Duodenal mucosa (tissue), 2 donors: ENCODE data around the gene NIPA2.

Source experiments
- H3K27ac ChIP-seq: one replicate; pipeline ENCODE4 v1.7.0; 2013; ENCODE audit warnings: low read depth, low read length
- H3K27me3 ChIP-seq, 2 donors: one replicate each; pipeline ENCODE4 v1.7.0; 2013; ENCODE audit warnings: low read length in 2 of 2, control low read depth in 1 of 2; ENCODE audit not compliant: insufficient read depth in 2 of 2, control insufficient read depth in 1 of 2
- H3K36me3 ChIP-seq, 2 donors: one replicate each; pipeline ENCODE4 v1.7.0; 2013; ENCODE audit warnings: low read length in 2 of 2, control low read depth in 1 of 2; ENCODE audit not compliant: insufficient read depth in 2 of 2, control insufficient read depth in 1 of 2
- H3K4me1 ChIP-seq, 2 donors: one replicate each; pipeline ENCODE4 v1.7.0; 2013; ENCODE audit warnings: low read length in 2 of 2, control low read depth in 1 of 2; ENCODE audit not compliant: insufficient read depth in 2 of 2, control insufficient read depth in 1 of 2
- H3K4me3 ChIP-seq, 2 donors: one replicate each; pipeline ENCODE4 v1.7.0; 2013; ENCODE audit warnings: low read length in 2 of 2, low read depth in 1 of 2
- H3K9ac ChIP-seq, 2 donors: one replicate each; pipeline ENCODE4 v1.7.0; 2013; ENCODE audit warnings: low read length in 2 of 2, low read depth in 1 of 2
- H3K9me3 ChIP-seq, 2 donors: one replicate each; pipeline ENCODE4 v1.7.0; 2013; ENCODE audit warnings: low read length in 2 of 2, control low read depth in 1 of 2; ENCODE audit not compliant: control insufficient read depth in 1 of 2

Gene NIPA2

DNA sequence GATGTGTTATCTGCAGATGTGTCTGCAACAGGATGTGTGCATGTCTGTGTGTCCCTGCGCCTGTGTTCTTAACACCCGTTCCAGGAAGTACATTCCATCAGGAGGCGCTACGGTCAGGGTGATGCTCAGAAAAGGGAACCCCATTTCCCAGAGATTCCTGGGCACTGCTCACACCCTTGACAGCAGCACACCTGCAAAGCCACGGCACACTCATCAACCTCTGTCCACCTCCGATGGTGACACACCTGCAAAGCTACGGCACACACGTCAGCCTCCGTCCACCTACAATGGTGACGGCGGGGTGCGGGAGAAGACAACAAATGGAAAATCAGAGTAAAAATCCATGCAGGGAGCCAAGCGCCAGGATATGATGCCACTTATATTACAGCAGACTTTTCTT is 55.4 kb downstream of the NIPA2 start:
- Histone ChIP-seq H3K27me3 (no peaks in the 10 kb centered on the region), H3K36me3 (peaks cover 24 to 40% of the 10 kb centered on the region in 2 donors), H3K4me3 (no peak overlapping the region)

DNA sequence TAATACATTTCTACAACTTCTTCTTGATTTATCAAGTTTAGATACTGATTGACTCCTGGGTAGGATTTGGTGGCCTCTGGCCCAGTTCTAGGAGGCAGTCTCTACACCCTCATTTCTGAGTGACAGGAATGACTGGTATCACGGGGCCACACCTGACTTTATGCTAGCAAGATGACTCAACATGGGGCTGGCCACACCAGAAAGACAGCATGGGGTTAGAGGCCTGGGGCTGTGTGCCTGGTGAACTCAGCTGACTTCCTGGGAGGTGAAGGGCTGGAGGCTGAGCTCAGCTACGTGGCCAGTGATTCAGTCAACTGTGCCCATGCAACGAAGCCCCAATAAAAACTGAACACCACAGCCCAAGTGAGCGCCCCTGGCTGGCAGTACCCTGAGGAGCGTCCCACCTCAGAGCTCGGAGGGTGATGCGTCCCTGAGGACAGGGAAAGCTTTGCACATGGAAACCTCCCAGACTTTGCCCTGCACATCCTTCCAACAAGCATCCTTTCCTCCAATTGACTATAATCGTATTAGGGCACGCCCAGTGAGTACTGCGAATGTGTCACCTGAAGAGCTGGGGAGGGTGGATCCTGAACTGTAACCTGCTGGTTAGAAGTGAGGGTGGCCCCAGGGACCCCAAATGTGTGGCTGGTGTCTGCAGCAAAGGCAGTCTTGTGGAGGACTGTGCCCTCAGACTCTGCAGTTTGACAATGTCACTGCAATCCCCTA is 57.2 kb downstream of the NIPA2 start:
- H3K27ac ChIP-seq = no peak overlapping the region
- no peaks in the 10 kb centered on the region for H3K27me3 ChIP-seq
- H3K36me3 ChIP-seq = peaks cover 28 to 51% of the 10 kb centered on the region in 2 donors
- H3K4me3 ChIP-seq = no peak overlapping the region
- no peak overlapping the region for H3K9ac ChIP-seq
- H3K9me3 ChIP-seq = no peaks in the 10 kb centered on the region
- H3K4me1 ChIP-seq = no peaks in the 10 kb centered on the region

More for the DNA sequence above, 55.4 kb downstream of the NIPA2 start:
- no peaks in the 10 kb centered on the region for H3K4me1 ChIP-seq
- H3K27ac ChIP-seq = no peak overlapping the region
- no peaks in the 10 kb centered on the region for H3K9me3 ChIP-seq
- no peak overlapping the region for H3K9ac ChIP-seq

DNA sequence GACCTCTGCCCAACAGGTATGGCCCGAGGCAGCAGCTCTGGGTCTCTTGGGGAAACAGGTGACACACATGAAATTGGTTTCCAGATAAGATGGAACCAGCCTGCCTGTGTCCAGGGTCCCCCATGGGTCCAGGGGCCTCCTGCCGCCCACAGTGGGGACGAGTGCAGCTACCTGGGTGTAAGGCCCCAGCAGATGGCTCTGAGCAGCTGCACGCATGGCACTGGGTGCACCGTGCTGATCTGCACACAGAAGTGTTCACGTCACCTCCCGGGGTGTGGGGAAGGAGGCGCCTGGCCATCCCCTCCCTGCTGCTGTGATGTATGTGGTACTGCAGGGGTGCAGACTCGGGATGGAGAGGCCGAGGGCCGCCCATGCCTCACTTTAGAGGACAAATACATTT is 63.6 kb downstream of the NIPA2 start:
- peaks cover 19 to 50% of the 10 kb centered on the region in 2 donors for H3K36me3 ChIP-seq
- no peaks in the 10 kb centered on the region for H3K9me3 ChIP-seq
- H3K27me3 ChIP-seq = no peaks in the 10 kb centered on the region
- H3K4me1 ChIP-seq = peaks cover 0 to 3% of the 10 kb centered on the region in 2 donors
- H3K4me3 ChIP-seq = no peak overlapping the region
- no peak overlapping the region for H3K27ac ChIP-seq
- no peak overlapping the region for H3K9ac ChIP-seq

DNA sequence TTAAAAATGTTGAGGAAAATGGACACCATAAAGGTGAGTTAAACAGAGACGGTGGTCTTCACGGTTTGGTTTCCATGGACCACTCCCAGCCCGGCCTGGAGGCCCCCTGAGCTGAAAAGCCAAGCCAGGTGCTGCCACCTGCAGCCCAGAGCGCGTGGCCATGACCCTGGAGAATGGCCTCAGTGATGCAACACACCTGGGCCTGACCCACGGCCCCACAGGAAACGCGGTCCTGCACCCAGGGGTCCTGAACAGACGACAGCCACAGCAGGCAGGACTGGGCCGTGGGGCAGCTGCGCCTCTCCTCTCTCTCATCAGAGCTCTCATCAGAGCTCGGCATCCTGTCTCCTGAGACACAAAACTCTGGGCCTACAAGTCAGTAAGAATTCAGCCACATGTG is 64.1 kb downstream of the NIPA2 start:
- Histone ChIP-seq H3K9ac (no peak overlapping the region), H3K4me1 (peaks cover 0 to 3% of the 10 kb centered on the region in 2 donors), H3K36me3 (peaks cover 25 to 54% of the 10 kb centered on the region in 2 donors), H3K27ac (no peak overlapping the region), H3K4me3 (no peak overlapping the region), H3K27me3 (no peaks in the 10 kb centered on the region), H3K9me3 (no peaks in the 10 kb centered on the region)

DNA sequence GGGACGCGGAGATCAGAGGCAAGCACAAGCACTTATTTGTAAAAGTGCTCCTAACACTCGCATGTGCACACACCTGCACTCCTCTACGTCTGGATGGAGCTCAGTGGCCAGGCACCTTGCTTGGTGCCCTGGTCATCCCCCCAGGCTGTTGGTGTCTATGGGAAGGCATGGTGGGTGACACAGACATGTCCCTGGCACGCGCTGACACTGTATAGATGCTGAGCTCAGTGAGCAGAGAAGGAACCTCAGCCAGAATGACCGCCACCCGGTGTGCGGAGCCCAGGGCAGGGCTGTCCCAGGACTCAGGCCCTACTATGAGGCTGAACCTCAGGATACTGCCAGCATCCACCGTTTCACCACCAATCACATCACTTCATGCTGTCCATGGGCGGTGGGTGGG is 64.5 kb downstream of the NIPA2 start:
- H3K36me3 ChIP-seq = peaks cover 28 to 55% of the 10 kb centered on the region in 2 donors
- H3K27me3 ChIP-seq = no peaks in the 10 kb centered on the region
- no peak overlapping the region for H3K27ac ChIP-seq
- no peaks in the 10 kb centered on the region for H3K9me3 ChIP-seq
- no peak overlapping the region for H3K4me3 ChIP-seq
- H3K4me1 ChIP-seq = peaks cover 0 to 3% of the 10 kb centered on the region in 2 donors
- H3K9ac ChIP-seq = no peak overlapping the region

DNA sequence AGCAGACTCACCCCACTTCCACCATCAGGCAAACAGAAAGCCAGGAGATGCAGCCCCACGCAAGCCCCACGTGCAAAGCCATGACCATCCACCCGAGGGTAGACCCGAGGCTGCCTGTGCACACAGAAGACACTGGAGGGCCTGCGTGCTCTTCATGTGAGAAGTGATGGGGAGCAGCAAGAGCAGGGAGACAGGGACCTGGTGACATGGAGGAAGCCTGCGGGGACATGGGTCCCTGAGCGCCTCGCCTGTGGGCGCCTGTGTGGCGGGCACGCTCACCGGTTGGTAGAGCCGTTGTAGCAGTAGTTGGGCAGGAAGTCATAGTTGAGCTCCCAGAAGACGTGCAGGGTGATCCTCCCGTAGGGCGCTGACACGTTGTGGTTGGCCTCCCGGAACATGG is 65.0 kb downstream of the NIPA2 start:
- Histone ChIP-seq H3K27me3 (no peaks in the 10 kb centered on the region), H3K36me3 (peaks cover 28 to 58% of the 10 kb centered on the region in 2 donors), H3K9ac (no peak overlapping the region), H3K9me3 (no peaks in the 10 kb centered on the region), H3K4me3 (no peak overlapping the region), H3K4me1 (peaks cover 0 to 3% of the 10 kb centered on the region in 2 donors), H3K27ac (no peak overlapping the region)

DNA sequence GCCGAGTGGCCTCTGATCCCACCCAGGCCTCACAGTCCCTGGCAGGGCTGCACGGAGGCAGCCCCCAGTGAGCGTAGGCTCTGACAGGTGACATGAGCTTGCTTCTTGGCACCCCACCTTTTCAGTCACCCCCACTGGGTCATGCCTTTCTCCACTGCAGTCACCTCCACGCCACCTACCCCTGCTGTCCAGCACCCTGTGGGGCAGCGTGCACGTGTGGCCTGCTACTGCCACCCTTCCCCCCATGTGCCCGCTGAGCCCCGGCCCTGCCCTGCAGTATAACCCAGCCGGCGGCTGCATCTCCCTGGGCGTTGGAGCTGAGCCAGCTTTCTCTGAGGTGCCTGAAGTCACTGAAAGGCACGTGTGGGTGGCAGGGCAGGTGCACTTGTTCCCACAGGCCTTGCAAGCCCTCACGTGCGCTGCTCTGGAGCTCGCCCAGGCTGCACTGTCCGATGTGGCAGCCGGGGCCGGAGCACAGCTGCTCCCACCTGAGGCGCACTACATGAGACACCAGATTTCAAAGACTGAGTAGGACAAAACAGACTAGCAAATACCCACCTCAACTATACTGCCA is 65.6 kb downstream of the NIPA2 start:
- H3K36me3 ChIP-seq = peaks cover 28 to 64% of the 10 kb centered on the region in 2 donors
- H3K4me3 ChIP-seq = no peak overlapping the region

DNA sequence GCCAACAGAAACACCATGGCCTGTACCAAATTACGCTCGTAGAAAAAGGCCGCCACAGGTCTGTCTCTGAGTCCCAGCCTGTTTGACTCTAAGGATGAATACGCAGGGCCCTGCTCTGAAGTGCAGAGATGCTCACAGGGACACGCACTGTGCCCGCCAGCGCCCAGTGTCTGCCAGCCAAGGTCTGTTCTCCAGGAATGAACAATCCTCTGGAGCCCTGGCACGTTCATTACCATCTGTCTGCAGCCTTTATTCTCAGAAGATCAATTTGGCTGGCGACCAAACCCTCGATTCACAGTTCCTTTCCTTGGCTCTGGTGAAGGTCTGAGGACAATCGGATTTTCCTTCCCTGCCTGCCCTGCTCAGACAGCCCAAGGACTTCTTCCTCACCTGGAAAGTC is 66.3 kb downstream of the NIPA2 start:
- Histone ChIP-seq H3K27ac (no peak overlapping the region), H3K36me3 (peaks cover 28 to 63% of the 10 kb centered on the region in 2 donors)

More for the DNA sequence above, 65.6 kb downstream of the NIPA2 start:
- H3K27ac ChIP-seq = no peak overlapping the region
- H3K27me3 ChIP-seq = no peaks in the 10 kb centered on the region
- H3K9me3 ChIP-seq = no peaks in the 10 kb centered on the region
- H3K9ac ChIP-seq = no peak overlapping the region
- H3K4me1 ChIP-seq = peaks cover 0 to 3% of the 10 kb centered on the region in 2 donors

DNA sequence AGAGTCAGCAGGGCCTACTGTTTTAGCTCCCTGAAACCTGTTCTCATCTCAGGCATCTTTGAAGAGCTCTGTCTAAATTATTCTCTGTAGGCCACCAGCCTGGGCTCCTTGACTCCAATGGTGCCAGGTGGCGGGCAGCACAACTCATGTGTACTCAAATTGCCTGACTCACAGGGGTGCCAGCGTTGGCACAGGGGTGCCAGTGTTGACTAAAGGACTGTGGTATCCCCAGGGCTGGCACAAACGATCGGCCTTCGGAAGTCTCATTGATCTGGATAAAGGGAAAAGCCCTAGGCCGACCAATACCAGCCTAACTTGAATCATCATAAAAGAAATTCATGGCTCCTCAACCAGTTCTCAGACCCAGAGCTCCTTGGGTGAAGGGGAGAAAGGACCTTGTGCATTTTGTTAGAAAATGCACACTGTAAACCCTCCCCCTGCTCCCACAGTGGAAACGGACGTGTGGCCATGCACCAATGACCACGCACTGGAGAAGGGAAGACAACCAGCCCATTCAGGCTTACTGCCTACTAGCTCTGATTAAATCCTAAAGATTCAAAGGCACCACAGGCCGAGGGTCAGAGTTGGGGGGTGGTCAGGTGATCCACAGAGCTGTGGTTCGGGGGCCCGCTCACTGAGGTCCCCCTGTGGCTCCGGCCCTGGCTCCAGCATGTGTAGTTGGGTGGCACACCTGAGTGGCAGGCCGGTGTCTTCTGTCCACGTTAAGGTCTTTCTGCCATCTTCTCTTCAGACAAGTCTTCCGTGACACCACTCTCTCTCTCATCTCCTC is 68.9 kb downstream of the NIPA2 start:
- peaks cover 0 to 3% of the 10 kb centered on the region in 2 donors for H3K4me1 ChIP-seq
- H3K4me3 ChIP-seq = no peak overlapping the region
- H3K27me3 ChIP-seq = no peaks in the 10 kb centered on the region
- peaks cover 28 to 72% of the 10 kb centered on the region in 2 donors for H3K36me3 ChIP-seq
- H3K9ac ChIP-seq = no peak overlapping the region
- H3K27ac ChIP-seq = no peak overlapping the region
- no peaks in the 10 kb centered on the region for H3K9me3 ChIP-seq

More for the DNA sequence above, 66.3 kb downstream of the NIPA2 start:
- H3K9me3 ChIP-seq = no peaks in the 10 kb centered on the region
- H3K4me1 ChIP-seq = peaks cover 0 to 3% of the 10 kb centered on the region in 2 donors
- H3K27me3 ChIP-seq = no peaks in the 10 kb centered on the region
- H3K9ac ChIP-seq = no peak overlapping the region
- no peak overlapping the region for H3K4me3 ChIP-seq

DNA sequence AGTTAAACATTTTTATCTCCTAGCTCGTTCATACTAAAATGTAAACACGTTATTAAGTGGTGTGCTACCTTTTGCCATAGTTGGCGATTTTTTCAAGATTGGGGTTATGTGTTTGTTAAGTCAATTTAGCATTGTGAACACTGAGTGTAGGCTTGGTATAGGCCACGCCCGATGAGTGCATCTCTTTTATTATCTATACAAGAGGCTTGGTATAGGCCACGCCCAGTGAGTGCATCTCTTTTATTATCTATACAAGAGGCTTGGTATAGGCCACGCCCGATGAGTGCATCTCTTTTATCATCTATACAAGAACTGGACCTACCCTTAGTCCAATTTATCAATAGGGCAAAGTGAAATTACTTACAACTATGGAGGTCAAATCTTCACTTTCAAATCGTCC is 70.4 kb downstream of the NIPA2 start:
- no peak overlapping the region for H3K4me3 ChIP-seq
- no peaks in the 10 kb centered on the region for H3K27me3 ChIP-seq
- H3K9ac ChIP-seq = no peak overlapping the region
- no peaks in the 10 kb centered on the region for H3K9me3 ChIP-seq
- peaks cover 21 to 69% of the 10 kb centered on the region in 2 donors for H3K36me3 ChIP-seq
- peaks cover 0 to 2% of the 10 kb centered on the region in 2 donors for H3K4me1 ChIP-seq
- H3K27ac ChIP-seq = no peak overlapping the region
